K562 (cell line): ENCODE measurements around the gene FBXW2. TPM values are rescaled to one million over a fixed set of nuclear protein-coding genes. Genes with fewer than 3 reads are reported as not detected.

ENCODE experiments used
- ATAC-seq: fragments of 200-7000 bp; cut with Tn5 transposase; 3 replicates; pipeline ENCODE4 v1.9.1; 2020; ENCODE audit warnings: moderate library complexity
- BruUV-seq: library from RNA; stranded (reverse); fragments of 400-500 nt; replicated peaks from 2 replicates; lab custom pipeline; 2021; lab: Mats Ljungman, UMichigan
- CTCF ChIA-PET: fragments of 300-600 bp; formaldehyde crosslinking; extraction: SDS; loops from one replicate; lab custom pipeline; 2021; ENCODE audit warnings: low intra/inter-chr PET ratio; lab: Yijun Ruan, JAX
- POLR2A ChIA-PET: fragments of 300-600, 350-650 bp; sonication (Branson Sonifier 250); formaldehyde crosslinking; extraction: SDS; loops from one replicate; lab custom pipeline; 2021; ENCODE audit warnings: antibody characterized with exemption, inconsistent platforms; lab: Yijun Ruan, JAX
- DNase-seq, 4 experiments: peaks; one replicate each; pipeline versions ENCODE4 v3.0.0 to v3.0.0-alpha.2; 2011 to 2018; ENCODE audit warnings: low spot score in 3 of 4, mixed read lengths in 3 of 4; ENCODE audit errors: extremely low read depth in 1 of 4
- FAIRE-seq: peaks from 2 replicates; lab custom pipeline; 2011; peaks lifted over from hg19 to GRCh38; lab: Jason Lieb, UNC
- H2AFZ ChIP-seq: 2 replicates; pipeline ENCODE4 v1.6.0; 2011; ENCODE audit warnings: low read depth, low read length, control low read depth, inconsistent platforms
- H3K27ac ChIP-seq: fragments of 200-600 bp; 3 replicates; pipeline ENCODE4 v1.8.0; 2011; ENCODE audit warnings: low read depth, mild to moderate bottlenecking, control low read depth, inconsistent platforms, low read length, moderate library complexity, mixed read lengths; ENCODE audit errors: extremely low read depth
- H3K27me3 ChIP-seq, 2 experiments: fragments of 300-600 bp in 1 of 2; 2 replicates in 1 of 2; 3 replicates in 1 of 2; pipeline versions ENCODE4 v1.6.0 to v1.8.0; 2011; ENCODE audit warnings: inconsistent platforms in 2 of 2, low read length in 2 of 2, mild to moderate bottlenecking in 1 of 2, mixed read lengths in 1 of 2, moderate library complexity in 1 of 2; ENCODE audit not compliant: control insufficient read depth in 2 of 2, insufficient read depth in 2 of 2
- H3K36me3 ChIP-seq: fragments of 300-600 bp; 3 replicates; pipeline ENCODE4 v1.8.0; 2011; ENCODE audit warnings: mild to moderate bottlenecking, low read length, inconsistent platforms; ENCODE audit not compliant: control insufficient read depth, insufficient read depth
- H3K4me1 ChIP-seq, 2 experiments: fragments of 200-600 bp in 1 of 2; replicated peaks in 1 of 2; 2 replicates in 1 of 2; 3 replicates in 1 of 2; pipeline versions ENCODE4 v1.5.1 to v1.8.0; 2011; ENCODE audit warnings: inconsistent platforms in 2 of 2, low read length in 2 of 2, mild to moderate bottlenecking in 1 of 2, mixed read lengths in 1 of 2, moderate library complexity in 1 of 2; ENCODE audit not compliant: control insufficient read depth in 2 of 2, insufficient read depth in 2 of 2
- H3K4me2 ChIP-seq: 2 replicates; pipeline ENCODE4 v1.6.1; 2011; ENCODE audit warnings: low read length, control low read depth, inconsistent platforms, mixed read lengths; ENCODE audit not compliant: insufficient read depth
- H3K4me3 ChIP-seq: fragments of 200-600 bp; sonication (generic), shearing (Covaris generic); 2 replicates; pipeline ENCODE4 v1.5.1; 2016; ENCODE audit warnings: control low read depth, inconsistent platforms
- H3K79me2 ChIP-seq: fragments of 200-600 bp; 3 replicates; pipeline ENCODE4 v1.8.0; 2011; ENCODE audit warnings: low read length, inconsistent platforms; ENCODE audit not compliant: control insufficient read depth, insufficient read depth
- H3K9ac ChIP-seq, 2 experiments: 2 replicates each; pipeline versions ENCODE4 v1.6.0 to v1.6.1; 2011; ENCODE audit warnings: low read depth in 2 of 2, low read length in 2 of 2, control low read depth in 1 of 2, inconsistent platforms in 1 of 2, mild to moderate bottlenecking in 1 of 2, mixed read lengths in 1 of 2; ENCODE audit not compliant: insufficient read depth in 1 of 2
- H3K9me1 ChIP-seq: one replicate; pipeline ENCODE4 v1.6.0; 2011; ENCODE audit warnings: inconsistent platforms, mild to moderate bottlenecking, low read length, moderate library complexity; ENCODE audit not compliant: control insufficient read depth, insufficient read depth
- H3K9me3 ChIP-seq: replicated peaks from 2 replicates; pipeline ENCODE4 v1.5.1; 2011; ENCODE audit warnings: low read depth, low read length, inconsistent platforms; ENCODE audit not compliant: control insufficient read depth, insufficient read depth
- H4K20me1 ChIP-seq: replicated peaks from 2 replicates; pipeline ENCODE4 v1.6.1; 2011; ENCODE audit warnings: low read length, inconsistent platforms, mixed read lengths; ENCODE audit not compliant: control insufficient read depth, insufficient read depth
- CBFA2T2 ChIP-seq: fragments of 450-650 bp; conservative IDR thresholded peaks from 2 replicates; pipeline ENCODE4 v1.6.1; 2017; ENCODE audit warnings: mild to moderate bottlenecking
- CSDE1 ChIP-seq, 2 experiments: fragments of 450-650 bp; IDR thresholded peaks; 2 replicates each; pipeline ENCODE4 v1.6.1; 2016; ENCODE audit warnings: mild to moderate bottlenecking in 1 of 2
- EHMT2 ChIP-seq: fragments of 450-650 bp; IDR thresholded peaks from 2 replicates; pipeline ENCODE4 v1.6.1; 2018; ENCODE audit warnings: antibody characterized with exemption
- ESRRA ChIP-seq: fragments of 450-650 bp; IDR thresholded peaks from 2 replicates; pipeline ENCODE4 v1.6.1; 2014; ENCODE audit warnings: low read depth, mild to moderate bottlenecking, moderate library complexity, borderline replicate concordance
- RHOXF2B ChIP-seq: fragments of 250-450 bp; sonication (Bioruptor Pico); conservative IDR thresholded peaks from 2 replicates; pipeline ENCODE4 v1.5.1; 2021
- SMAD4 ChIP-seq: fragments of 250-450 bp; sonication (Bioruptor Pico); conservative IDR thresholded peaks from 2 replicates; pipeline ENCODE4 v1.8.0; 2021; ENCODE audit warnings: inconsistent platforms, mild to moderate bottlenecking, moderate library complexity
- ZNF586 ChIP-seq: fragments of 450-650 bp; formaldehyde crosslinking; conservative IDR thresholded peaks from 2 replicates; pipeline ENCODE4 v1.4.0; 2020; ENCODE audit warnings: mild to moderate bottlenecking, moderate library complexity
- WGBS: fragments of 100-300 bp; shearing (Covaris generic); methylation state at CpG from one replicate; pipeline ENCODE4 v1.1.6; 2016; ENCODE audit warnings: low coverage, mixed read lengths; ENCODE audit not compliant: insufficient coverage; ENCODE audit errors: missing lambda C conversion rate; 5-methylcytosine and 5-hydroxymethylcytosine counted together
- in situ Hi-C: fragments of 300-500 bp; cut with MboI; formaldehyde crosslinking; loops from 4 replicates; pipeline ENCODE4 v1.15.0; 2018; ENCODE audit warnings: inconsistent platforms, mixed read lengths
- intact Hi-C: fragments of 100-400 bp; cut with micrococcal nuclease; formaldehyde crosslinking; loops from 2 replicates; pipeline ENCODE4 v1.14.2; 2022
- polyA plus RNA-seq, 8 experiments: library from polyadenylated mRNA; depleted of rRNA in 4 of 8; stranded (reverse) in 5 of 8; unstranded in 3 of 8; fragments of >200 nt; fragmentation: Nextera tagmentation in 2 of 8; fragmentation: Illumina TruSeq in 1 of 8; extraction: Ambion mirVana in 2 of 8; extraction: Trizol in 1 of 8; gene quantifications; 2 replicates each; pipeline versions ENCODE4 v1.2.1 to v1.2.3, GENCODE V29; 2011 to 2014; ENCODE audit warnings: inconsistent platforms in 1 of 8, missing spikeins in 1 of 8
- total RNA-seq, 7 experiments: library from RNA; depleted of rRNA in 6 of 7; stranded (reverse); fragments of >200 nt in 6 of 7; fragmentation: Illumina TruSeq in 2 of 7; extraction: Trizol in 2 of 7; gene quantifications; 2 replicates each; pipeline versions ENCODE4 v1.2.1 to v1.2.3, GENCODE V29; 2011 to 2021; ENCODE audit warnings: low replicate concordance in 1 of 7
- TF ChIP-seq, protein P1 (sequence below): fragments of 150-350 bp; conservative IDR thresholded peaks from 2 replicates; pipeline ENCODE4 v1.6.1; 2014; ENCODE audit warnings: low read length
- TF ChIP-seq, protein P2 (sequence below): fragments of 450-650 bp; formaldehyde crosslinking; conservative IDR thresholded peaks from 2 replicates; pipeline ENCODE4 v1.4.0; 2022; ENCODE audit warnings: mild to moderate bottlenecking, missing genetic modification characterization
- TF ChIP-seq, protein P3 (sequence below): fragments of 250-450 bp; sonication (Bioruptor Pico); IDR thresholded peaks from 2 replicates; pipeline ENCODE4 v1.8.0; 2022; ENCODE audit warnings: moderate library complexity, mild to moderate bottlenecking, inconsistent platforms
- TF ChIP-seq, protein P4 (sequence below): fragments of 450-650 bp; formaldehyde crosslinking; IDR thresholded peaks from 2 replicates; pipeline ENCODE4 v1.4.0; 2020; ENCODE audit warnings: mild to moderate bottlenecking, moderate library complexity

FBXW2 gene
- total and polyA plus RNA-seq, 9 of the 15 experiments (the other 6 are each of a cell fraction or from before 2014, with no cell fraction given) = 2.5 to 57.8 (median 28.1) TPM

DNA sequence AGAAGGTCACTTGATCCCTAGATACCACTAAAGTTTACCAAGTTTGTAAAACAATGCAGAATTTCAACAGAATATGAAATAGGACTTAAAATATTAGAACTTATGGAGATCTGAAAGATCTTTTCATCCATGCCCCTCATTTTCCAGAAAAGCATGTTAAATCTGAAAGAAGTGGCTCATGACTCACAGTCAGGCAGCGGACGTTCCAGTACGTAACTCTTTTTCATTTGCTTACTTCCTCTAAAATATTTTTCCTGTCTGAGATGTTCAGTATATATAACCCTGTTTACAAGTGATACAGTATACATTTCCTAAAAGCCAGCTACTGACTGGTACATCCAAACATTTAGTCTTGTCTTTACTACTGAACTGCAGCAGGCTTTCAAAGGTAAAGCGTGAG lies 22.3 kb downstream of the FBXW2 start:
- no peak for DNase-seq
- no peak for TF ChIP-seq ESRRA
- TF ChIP-seq SMAD4 = no peak
- no peak for TF ChIP-seq EHMT2
- TF ChIP-seq, protein P1, sequence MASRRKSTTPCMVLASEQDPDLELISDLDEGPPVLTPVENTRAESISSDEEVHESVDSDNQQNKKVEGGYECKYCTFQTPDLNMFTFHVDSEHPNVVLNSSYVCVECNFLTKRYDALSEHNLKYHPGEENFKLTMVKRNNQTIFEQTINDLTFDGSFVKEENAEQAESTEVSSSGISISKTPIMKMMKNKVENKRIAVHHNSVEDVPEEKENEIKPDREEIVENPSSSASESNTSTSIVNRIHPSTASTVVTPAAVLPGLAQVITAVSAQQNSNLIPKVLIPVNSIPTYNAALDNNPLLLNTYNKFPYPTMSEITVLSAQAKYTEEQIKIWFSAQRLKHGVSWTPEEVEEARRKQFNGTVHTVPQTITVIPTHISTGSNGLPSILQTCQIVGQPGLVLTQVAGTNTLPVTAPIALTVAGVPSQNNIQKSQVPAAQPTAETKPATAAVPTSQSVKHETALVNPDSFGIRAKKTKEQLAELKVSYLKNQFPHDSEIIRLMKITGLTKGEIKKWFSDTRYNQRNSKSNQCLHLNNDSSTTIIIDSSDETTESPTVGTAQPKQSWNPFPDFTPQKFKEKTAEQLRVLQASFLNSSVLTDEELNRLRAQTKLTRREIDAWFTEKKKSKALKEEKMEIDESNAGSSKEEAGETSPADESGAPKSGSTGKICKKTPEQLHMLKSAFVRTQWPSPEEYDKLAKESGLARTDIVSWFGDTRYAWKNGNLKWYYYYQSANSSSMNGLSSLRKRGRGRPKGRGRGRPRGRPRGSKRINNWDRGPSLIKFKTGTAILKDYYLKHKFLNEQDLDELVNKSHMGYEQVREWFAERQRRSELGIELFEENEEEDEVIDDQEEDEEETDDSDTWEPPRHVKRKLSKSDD = no peak
- TF ChIP-seq, protein P2, sequence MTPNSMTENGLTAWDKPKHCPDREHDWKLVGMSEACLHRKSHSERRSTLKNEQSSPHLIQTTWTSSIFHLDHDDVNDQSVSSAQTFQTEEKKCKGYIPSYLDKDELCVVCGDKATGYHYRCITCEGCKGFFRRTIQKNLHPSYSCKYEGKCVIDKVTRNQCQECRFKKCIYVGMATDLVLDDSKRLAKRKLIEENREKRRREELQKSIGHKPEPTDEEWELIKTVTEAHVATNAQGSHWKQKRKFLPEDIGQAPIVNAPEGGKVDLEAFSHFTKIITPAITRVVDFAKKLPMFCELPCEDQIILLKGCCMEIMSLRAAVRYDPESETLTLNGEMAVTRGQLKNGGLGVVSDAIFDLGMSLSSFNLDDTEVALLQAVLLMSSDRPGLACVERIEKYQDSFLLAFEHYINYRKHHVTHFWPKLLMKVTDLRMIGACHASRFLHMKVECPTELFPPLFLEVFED = no peak
- TF ChIP-seq CSDE1 (IDR thresholded peaks at IDR 0.05) = no peak
- TF ChIP-seq RHOXF2B (CRISPR knock-in tag) = no peak
- TF ChIP-seq, protein P3, sequence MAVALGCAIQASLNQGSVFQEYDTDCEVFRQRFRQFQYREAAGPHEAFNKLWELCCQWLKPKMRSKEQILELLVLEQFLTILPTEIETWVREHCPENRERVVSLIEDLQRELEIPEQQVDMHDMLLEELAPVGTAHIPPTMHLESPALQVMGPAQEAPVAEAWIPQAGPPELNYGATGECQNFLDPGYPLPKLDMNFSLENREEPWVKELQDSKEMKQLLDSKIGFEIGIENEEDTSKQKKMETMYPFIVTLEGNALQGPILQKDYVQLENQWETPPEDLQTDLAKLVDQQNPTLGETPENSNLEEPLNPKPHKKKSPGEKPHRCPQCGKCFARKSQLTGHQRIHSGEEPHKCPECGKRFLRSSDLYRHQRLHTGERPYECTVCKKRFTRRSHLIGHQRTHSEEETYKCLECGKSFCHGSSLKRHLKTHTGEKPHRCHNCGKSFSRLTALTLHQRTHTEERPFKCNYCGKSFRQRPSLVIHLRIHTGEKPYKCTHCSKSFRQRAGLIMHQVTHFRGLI (CRISPR knock-in tag) = no peak
- no peak for TF ChIP-seq CBFA2T2
- TF ChIP-seq ZNF586 (CRISPR knock-in tag) = no peak
- TF ChIP-seq, protein P4, sequence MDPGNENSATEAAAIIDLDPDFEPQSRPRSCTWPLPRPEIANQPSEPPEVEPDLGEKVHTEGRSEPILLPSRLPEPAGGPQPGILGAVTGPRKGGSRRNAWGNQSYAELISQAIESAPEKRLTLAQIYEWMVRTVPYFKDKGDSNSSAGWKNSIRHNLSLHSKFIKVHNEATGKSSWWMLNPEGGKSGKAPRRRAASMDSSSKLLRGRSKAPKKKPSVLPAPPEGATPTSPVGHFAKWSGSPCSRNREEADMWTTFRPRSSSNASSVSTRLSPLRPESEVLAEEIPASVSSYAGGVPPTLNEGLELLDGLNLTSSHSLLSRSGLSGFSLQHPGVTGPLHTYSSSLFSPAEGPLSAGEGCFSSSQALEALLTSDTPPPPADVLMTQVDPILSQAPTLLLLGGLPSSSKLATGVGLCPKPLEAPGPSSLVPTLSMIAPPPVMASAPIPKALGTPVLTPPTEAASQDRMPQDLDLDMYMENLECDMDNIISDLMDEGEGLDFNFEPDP (CRISPR knock-in tag) = no peak
- TF ChIP-seq, all 486 proteins: peak for 0
- Histone ChIP-seq H3K9me1 (no peaks in the 10 kb centered on the region), H3K79me2 (peaks cover 3% of the 10 kb centered on the region; the same call in 2 of the 3 replicates), H3K27ac (no peak overlapping the region), H3K4me3 (no peak overlapping the region), H3K9ac (no peak overlapping the region), H3K36me3 (peaks cover 76% of the 10 kb centered on the region), H3K27me3 (no peaks in the 10 kb centered on the region), H2AFZ (no peak overlapping the region), H3K4me1 (peaks cover 7 to 31% of the 10 kb centered on the region in 2 experiments; a peak in 4 of 5 replicates), H4K20me1 (no peaks in the 10 kb centered on the region), H3K9me3 (no peaks in the 10 kb centered on the region), H3K4me2 (no peak overlapping the region)
- 95% methylated on average over 4 of the region's 4 CpGs for WGBS
- no TSS peak for BruUV-seq
- ATAC-seq = no peak
- ChIA-PET POLR2A (interaction anchor here (1.8 kb wide), 1 partner anchor 14 kb away, joined by 5 read pairs; no protein-coding TSS in a partner anchor), CTCF (no interaction called here)
- in situ Hi-C loops = no loop called here
- intact Hi-C loops = no loop called here
- FAIRE-seq = no peak
